Measurements from ENCODE around the gene SCART1.
"Not testable (repeated sequence)": the region's sequence is repeated elsewhere in the genome, so short reads cannot be mapped to it uniquely, and the experiment has no call there.

Gene SCART1

GRCh38 chr10:133453516-133454203 lies at the start of gene SCART1:
Gene SCART1 (plus strand): TSS chr10:133453945. CDS start chr10:133453998, 53 bp downstream.
- DNase-seq (ENCODE audit: low read depth in 2 of 2): no peak

GRCh38 chr10:133405272-133405671 lies 48.5 kb upstream of the SCART1 start:
- no peak for DNase-seq (ENCODE audit: low read depth in 2 of 2)

- DNase-seq (ENCODE audit: low read depth in 2 of 2): no peak
Observed at GRCh38 chr10:133405844-133406527, 47.8 kb upstream of the SCART1 start.

GRCh38 chr10:133411523-133412380 lies 42.0 kb upstream of the SCART1 start:
- DNase-seq (ENCODE audit: low read depth in 2 of 2): no peak

GRCh38 chr10:133412381-133412711 lies 41.4 kb upstream of the SCART1 start:
- DNase-seq (ENCODE audit: low read depth in 2 of 2): no peak

GRCh38 chr10:133414401-133414800 lies 39.3 kb upstream of the SCART1 start:
- DNase-seq (ENCODE audit: low read depth in 2 of 2): not testable (repeated sequence)

- DNase-seq (ENCODE audit: low read depth in 2 of 2): no peak
Observed at GRCh38 chr10:133415752-133416151, 38.0 kb upstream of the SCART1 start.

GRCh38 chr10:133418289-133418993 lies 35.3 kb upstream of the SCART1 start:
- no peak for DNase-seq (ENCODE audit: low read depth in 2 of 2)

- no peak for DNase-seq (ENCODE audit: low read depth in 2 of 2)
Observed at GRCh38 chr10:133419211-133419950, 34.4 kb upstream of the SCART1 start.

GRCh38 chr10:133420028-133420427 lies 33.7 kb upstream of the SCART1 start:
- DNase-seq (ENCODE audit: low read depth in 2 of 2): no peak

GRCh38 chr10:133420579-133420978 lies 33.2 kb upstream of the SCART1 start:
- no peak for DNase-seq (ENCODE audit: low read depth in 2 of 2)

GRCh38 chr10:133421336-133422222 lies 32.2 kb upstream of the SCART1 start:
- no peak for DNase-seq (ENCODE audit: low read depth in 2 of 2)

- no peak for DNase-seq (ENCODE audit: low read depth in 2 of 2)
Observed at GRCh38 chr10:133422223-133422806, 31.4 kb upstream of the SCART1 start.

GRCh38 chr10:133422807-133423771 lies 30.7 kb upstream of the SCART1 start:
- no peak for DNase-seq (ENCODE audit: low read depth in 2 of 2)

- DNase-seq (ENCODE audit: low read depth in 2 of 2): not testable (repeated sequence)
Observed at GRCh38 chr10:133424102-133424501, 29.6 kb upstream of the SCART1 start.

- not testable (repeated sequence) for DNase-seq (ENCODE audit: low read depth in 2 of 2)
Observed at GRCh38 chr10:133424601-133425000, 29.1 kb upstream of the SCART1 start, which contains the start of gene SPRN. Gene SPRN (minus strand): TSS chr10:133424625. CDS start chr10:133423681, 944 bp downstream.

- not testable (repeated sequence) for DNase-seq (ENCODE audit: low read depth in 2 of 2)
Observed at GRCh38 chr10:133429571-133429970, 24.2 kb upstream of the SCART1 start.

- not testable (repeated sequence) for DNase-seq (ENCODE audit: low read depth in 2 of 2)
Observed at GRCh38 chr10:133431888-133432613, 21.7 kb upstream of the SCART1 start.
